ENCODE measurements around the gene TJAP1.

Gene TJAP1, protein sequence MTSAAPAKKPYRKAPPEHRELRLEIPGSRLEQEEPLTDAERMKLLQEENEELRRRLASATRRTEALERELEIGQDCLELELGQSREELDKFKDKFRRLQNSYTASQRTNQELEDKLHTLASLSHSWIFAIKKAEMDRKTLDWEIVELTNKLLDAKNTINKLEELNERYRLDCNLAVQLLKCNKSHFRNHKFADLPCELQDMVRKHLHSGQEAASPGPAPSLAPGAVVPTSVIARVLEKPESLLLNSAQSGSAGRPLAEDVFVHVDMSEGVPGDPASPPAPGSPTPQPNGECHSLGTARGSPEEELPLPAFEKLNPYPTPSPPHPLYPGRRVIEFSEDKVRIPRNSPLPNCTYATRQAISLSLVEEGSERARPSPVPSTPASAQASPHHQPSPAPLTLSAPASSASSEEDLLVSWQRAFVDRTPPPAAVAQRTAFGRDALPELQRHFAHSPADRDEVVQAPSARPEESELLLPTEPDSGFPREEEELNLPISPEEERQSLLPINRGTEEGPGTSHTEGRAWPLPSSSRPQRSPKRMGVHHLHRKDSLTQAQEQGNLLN

GRCh38 chr6:43477235-43478007, at the start of gene TJAP1:
TSS of gene TJAP1 (plus strand) at chr6:43477570. CDS start at chr6:43499002, 21,432 bp downstream.
- peak; percentile 87 to 98 for DNase-seq (ENCODE audit: low read depth in 2 of 2)

DNA sequence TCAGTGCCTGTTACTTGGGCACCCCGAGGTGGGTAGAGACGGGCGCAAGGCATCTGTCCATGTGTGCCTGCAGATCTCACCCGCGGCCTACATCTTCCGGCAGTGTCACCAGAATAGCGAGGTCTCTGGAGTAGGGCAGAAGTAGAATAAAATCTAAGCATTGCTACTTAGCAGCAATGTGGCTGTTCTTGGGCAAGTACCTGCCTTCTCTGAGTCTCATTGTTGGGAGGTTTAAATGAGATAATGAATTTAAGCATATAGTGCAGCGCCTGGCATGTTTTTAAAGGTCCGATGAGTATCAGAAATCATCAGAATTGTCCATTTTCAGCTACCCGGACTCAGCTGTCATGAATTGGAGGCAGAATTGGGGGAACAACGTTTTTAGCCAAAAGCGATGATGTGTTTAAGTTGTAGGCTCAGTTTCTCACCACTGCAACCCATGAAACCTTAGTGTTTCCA, 49.2 kb upstream of the TJAP1 start:
- no peak for DNase-seq (ENCODE audit: low read depth in 2 of 2)

DNA sequence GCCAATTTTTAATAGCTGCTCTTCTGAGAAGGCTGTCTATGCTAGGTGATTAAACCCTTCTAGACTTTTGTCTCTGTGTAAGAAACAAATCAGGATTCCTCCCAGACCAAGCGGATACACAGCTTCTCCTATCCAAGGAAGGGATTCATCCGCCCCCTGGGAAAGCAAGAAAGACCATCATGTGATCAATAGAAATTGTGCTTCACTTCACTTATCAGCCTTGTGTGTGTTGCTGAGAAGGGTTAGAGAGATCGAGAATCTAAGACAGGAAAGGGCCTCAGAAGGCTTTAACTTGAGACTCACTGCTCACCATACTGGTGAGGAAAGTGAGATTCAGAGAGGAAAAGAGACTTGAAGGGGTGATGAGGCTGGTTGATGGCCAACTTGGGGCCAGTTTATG, 48.5 kb upstream of the TJAP1 start:
- no peak for DNase-seq (ENCODE audit: low read depth in 2 of 2)

- no peak for DNase-seq (ENCODE audit: low read depth in 2 of 2)
Measured at GRCh38 chr6:43432009-43432945, 45.1 kb upstream of the TJAP1 start.

GRCh38 chr6:43433148-43433547, 44.2 kb upstream of the TJAP1 start:
- DNase-seq (ENCODE audit: low read depth in 2 of 2), result no peak

DNA sequence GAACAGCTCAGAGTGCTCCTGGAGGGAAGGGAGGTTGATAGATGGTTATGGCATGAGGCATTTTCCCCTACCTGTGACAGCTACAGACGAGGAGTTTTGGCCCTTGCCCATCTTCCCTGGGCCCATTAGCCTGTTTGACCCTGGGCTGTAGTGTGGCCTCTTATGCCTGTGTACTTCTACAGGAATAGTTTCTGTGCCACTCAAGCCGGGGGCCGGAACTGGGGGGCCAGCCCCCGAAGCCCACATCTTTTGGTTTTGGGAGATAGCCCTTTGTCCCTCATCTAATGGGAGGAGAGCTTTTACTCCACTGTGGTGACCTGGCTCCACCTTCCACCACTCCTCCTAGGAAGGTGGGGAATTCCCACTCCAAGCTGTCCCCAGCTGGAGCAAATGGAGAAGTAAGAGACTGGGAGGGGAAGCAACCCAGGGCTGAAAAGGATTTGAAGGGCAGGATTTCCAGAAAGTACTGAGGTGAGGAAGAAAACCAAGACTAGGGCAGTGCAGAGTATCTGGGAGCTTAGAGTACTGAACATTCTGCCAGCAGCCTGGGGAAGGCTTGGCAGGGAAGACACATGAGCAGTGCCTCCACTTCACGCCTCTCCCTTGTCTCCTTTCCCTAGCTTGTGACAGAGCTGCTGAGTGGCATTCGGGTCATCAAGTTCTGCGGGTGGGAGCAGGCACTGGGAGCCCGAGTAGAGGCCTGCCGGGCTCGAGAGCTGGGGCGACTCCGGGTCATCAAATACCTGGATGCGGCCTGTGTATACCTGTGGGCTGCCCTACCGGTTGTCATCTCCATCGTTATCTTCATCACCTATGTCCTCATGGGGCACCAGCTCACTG, 43.1 kb upstream of the TJAP1 start:
- DNase-seq (ENCODE audit: low read depth in 2 of 2), result no peak

GRCh38 chr6:43434943-43435342, 42.4 kb upstream of the TJAP1 start:
- DNase-seq (ENCODE audit: low read depth in 2 of 2), result no peak

- no peak for DNase-seq (ENCODE audit: low read depth in 2 of 2)
Measured at GRCh38 chr6:43435682-43436437, 41.5 kb upstream of the TJAP1 start.

GRCh38 chr6:43436577-43437282, 40.6 kb upstream of the TJAP1 start:
- DNase-seq (ENCODE audit: low read depth in 2 of 2), result no peak

DNA sequence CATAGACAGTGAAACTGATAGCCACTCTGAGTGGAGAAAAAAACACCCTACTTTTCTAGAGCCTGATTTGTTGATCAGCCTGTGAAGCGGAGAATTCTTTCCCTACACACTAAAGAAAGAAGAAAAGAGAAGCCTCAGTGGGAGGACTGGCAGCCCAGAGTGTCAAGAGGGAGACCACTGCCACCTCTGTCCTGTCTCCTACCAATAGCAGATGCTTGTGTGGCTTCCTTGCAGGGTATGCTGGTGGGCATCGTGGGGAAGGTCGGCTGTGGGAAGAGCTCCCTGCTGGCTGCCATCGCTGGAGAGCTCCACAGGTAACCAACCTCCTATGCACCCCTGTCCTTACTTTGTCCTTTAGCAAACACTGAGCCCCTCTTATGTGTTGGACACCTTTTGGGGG, 39.7 kb upstream of the TJAP1 start:
- DNase-seq (ENCODE audit: low read depth in 2 of 2), result no peak

GRCh38 chr6:43442935-43443334, 34.4 kb upstream of the TJAP1 start:
- no peak for DNase-seq (ENCODE audit: low read depth in 2 of 2)

GRCh38 chr6:43444036-43444435, 33.3 kb upstream of the TJAP1 start:
- no peak for DNase-seq (ENCODE audit: low read depth in 2 of 2)

GRCh38 chr6:43444582-43444981, 32.8 kb upstream of the TJAP1 start:
- no peak for DNase-seq (ENCODE audit: low read depth in 2 of 2)

GRCh38 chr6:43445576-43445975, 31.8 kb upstream of the TJAP1 start:
- no peak for DNase-seq (ENCODE audit: low read depth in 2 of 2)

DNA sequence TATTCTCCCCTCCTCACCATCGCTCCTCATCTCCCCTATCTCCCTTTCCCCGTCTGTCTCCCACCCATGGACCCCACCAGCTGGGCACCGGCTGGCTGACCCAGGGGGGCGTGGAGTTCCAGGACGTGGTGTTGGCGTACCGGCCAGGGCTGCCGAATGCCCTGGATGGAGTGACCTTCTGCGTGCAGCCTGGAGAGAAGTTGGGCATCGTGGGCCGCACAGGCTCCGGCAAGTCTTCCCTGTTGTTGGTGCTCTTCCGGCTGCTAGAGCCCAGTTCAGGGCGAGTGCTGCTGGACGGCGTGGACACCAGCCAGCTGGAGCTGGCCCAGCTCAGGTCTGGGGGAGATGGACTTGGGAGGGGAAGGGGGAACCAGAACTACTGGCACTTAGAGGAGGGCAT, 29.8 kb upstream of the TJAP1 start:
- DNase-seq (ENCODE audit: low read depth in 2 of 2), result no peak

DNA sequence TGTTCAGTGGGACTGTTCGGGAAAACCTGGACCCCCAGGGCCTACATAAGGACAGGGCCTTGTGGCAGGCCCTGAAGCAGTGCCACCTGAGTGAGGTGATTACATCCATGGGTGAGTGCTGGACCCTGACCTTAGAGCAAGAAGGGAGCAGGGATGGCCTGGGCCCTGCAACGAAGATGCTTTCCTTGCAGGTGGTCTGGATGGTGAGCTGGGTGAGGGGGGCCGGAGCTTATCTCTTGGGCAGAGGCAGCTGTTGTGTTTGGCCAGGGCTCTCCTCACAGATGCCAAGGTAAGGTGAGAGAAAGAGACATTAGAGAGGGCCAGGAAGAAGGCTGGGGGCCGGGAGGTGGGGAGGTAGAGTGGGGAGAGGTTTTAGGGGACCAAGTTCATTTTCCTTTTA, 28.5 kb upstream of the TJAP1 start:
- no peak for DNase-seq (ENCODE audit: low read depth in 2 of 2)

- DNase-seq (ENCODE audit: low read depth in 2 of 2), result no peak
Measured at GRCh38 chr6:43450699-43451131, 26.7 kb upstream of the TJAP1 start.

DNA sequence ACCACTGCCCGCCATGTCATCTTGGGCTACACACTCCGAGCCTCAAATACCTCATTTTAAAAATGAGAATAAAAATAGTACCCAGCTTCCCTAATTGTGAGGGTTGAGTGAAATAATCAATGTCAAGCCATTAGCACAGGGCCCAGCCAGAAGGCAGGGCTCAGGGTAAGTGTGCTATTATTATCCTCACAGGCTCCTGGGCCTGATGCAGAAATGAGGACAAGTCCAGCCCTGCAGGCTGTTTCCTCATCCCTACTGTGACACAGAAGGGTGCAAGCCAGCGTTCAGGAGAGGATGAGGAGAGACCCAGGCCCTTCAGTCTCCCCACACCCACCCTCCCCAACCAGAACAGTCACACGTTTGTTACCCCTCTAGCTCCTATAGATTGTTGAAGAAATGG, 26.0 kb upstream of the TJAP1 start:
- DNase-seq (ENCODE audit: low read depth in 2 of 2), result no peak

GRCh38 chr6:43451939-43452338, 25.4 kb upstream of the TJAP1 start:
- no peak for DNase-seq (ENCODE audit: low read depth in 2 of 2)

All from stimulated activated CD4-positive, alpha-beta T cell treated with anti-CD3 and anti-CD28 coated beads, Interleukin-15, amount 100 ng/mL, for 48 hours (primary cell).